CD14-positive monocyte (primary cell): Measurements from ENCODE around the gene ARMC8. TPM values are rescaled to one million over a fixed set of nuclear protein-coding genes. Genes with fewer than 3 reads are reported as not detected.

Experiments used
- DNase-seq, 3 donors: peaks; one replicate each; pipeline ENCODE4 v3.0.0-alpha.2; 2011 to 2022
- H2AFZ ChIP-seq: 2 replicates; pipeline ENCODE4 v1.6.0; 2012; ENCODE audit warnings: mild to moderate bottlenecking, low read depth, low read length, inconsistent platforms; ENCODE audit not compliant: insufficient read depth, poor library complexity, severe bottlenecking
- H3K27ac ChIP-seq, 2 donors: 1 replicate in 1 of 2; 2 replicates in 1 of 2; pipeline ENCODE4 v1.5.1; 2012 to 2013; ENCODE audit warnings: low read length in 2 of 2, control low read depth in 1 of 2, inconsistent platforms in 1 of 2, low read depth in 1 of 2, mild to moderate bottlenecking in 1 of 2
- H3K27me3 ChIP-seq, 2 donors: one replicate each; pipeline versions ENCODE4 v1.6.0 to v1.6.1; 2011 to 2013; ENCODE audit warnings: low read length in 2 of 2; ENCODE audit not compliant: control insufficient read depth in 2 of 2, insufficient read depth in 2 of 2
- H3K36me3 ChIP-seq, 2 donors: replicated peaks in 1 of 2; 1 replicate in 1 of 2; 2 replicates in 1 of 2; pipeline versions ENCODE4 v1.5.1 to v1.6.1; 2012 to 2013; ENCODE audit warnings: low read length in 2 of 2, control low read depth in 1 of 2, inconsistent platforms in 1 of 2, mild to moderate bottlenecking in 1 of 2; ENCODE audit not compliant: insufficient read depth in 2 of 2, control insufficient read depth in 1 of 2
- H3K4me1 ChIP-seq, 2 donors: 1 replicate in 1 of 2; 2 replicates in 1 of 2; pipeline versions ENCODE4 v1.5.1 to v1.6.1; 2012 to 2013; ENCODE audit warnings: low read length in 2 of 2, control low read depth in 1 of 2, inconsistent platforms in 1 of 2, mild to moderate bottlenecking in 1 of 2, moderate library complexity in 1 of 2; ENCODE audit not compliant: insufficient read depth in 2 of 2, control insufficient read depth in 1 of 2
- H3K4me2 ChIP-seq: replicated peaks from 2 replicates; pipeline ENCODE3; 2012; ENCODE audit warnings: low read length, moderate library complexity, mild to moderate bottlenecking; ENCODE audit not compliant: poor library complexity, severe bottlenecking; ENCODE audit errors: extremely low read depth
- H3K4me3 ChIP-seq, 3 experiments: fragments of 200-600 bp in 1 of 3; sonication (generic) in 1 of 3; replicated peaks in 1 of 3; 1 replicate in 2 of 3; 2 replicates in 1 of 3; pipeline ENCODE4 v1.5.1; 2011 to 2013; ENCODE audit warnings: low read length in 3 of 3, mild to moderate bottlenecking in 3 of 3, control low read depth in 2 of 3, low read depth in 2 of 3, inconsistent platforms in 1 of 3, moderate library complexity in 1 of 3
- H3K79me2 ChIP-seq: 2 replicates; pipeline ENCODE4 v1.6.0; 2012; ENCODE audit warnings: mild to moderate bottlenecking, control low read depth, inconsistent platforms, low read length, moderate library complexity; ENCODE audit not compliant: insufficient read depth
- H3K9ac ChIP-seq: 2 replicates; pipeline ENCODE4 v1.6.0; 2017; ENCODE audit warnings: low read length, mild to moderate bottlenecking; ENCODE audit not compliant: insufficient read depth, poor library complexity, severe bottlenecking
- H3K9me3 ChIP-seq, 2 donors: replicated peaks in 1 of 2; 1 replicate in 1 of 2; 2 replicates in 1 of 2; pipeline versions ENCODE4 v1.5.1 to v1.6.1; 2012 to 2013; ENCODE audit warnings: low read length in 2 of 2, control low read depth in 1 of 2; ENCODE audit not compliant: control insufficient read depth in 1 of 2, insufficient read depth in 1 of 2
- H4K20me1 ChIP-seq: 2 replicates; pipeline ENCODE4 v1.6.0; 2012; ENCODE audit warnings: mild to moderate bottlenecking, low read length, control low read depth, moderate library complexity; ENCODE audit not compliant: insufficient read depth
- H3K27ac Mint-ChIP-seq, 7 donors: one replicate each; pipeline ENCODE4 v1.8.0; 2020; ENCODE audit warnings: mild to moderate bottlenecking in 7 of 7, mixed read lengths in 7 of 7, moderate library complexity in 6 of 7, inconsistent platforms in 2 of 7
- H3K27me3 Mint-ChIP-seq, 3 donors: one replicate each; pipeline ENCODE4 v1.8.0; 2021 to 2022; ENCODE audit warnings: low read depth in 3 of 3, mild to moderate bottlenecking in 3 of 3, mixed read lengths in 3 of 3, moderate library complexity in 3 of 3, inconsistent platforms in 1 of 3
- H3K36me3 Mint-ChIP-seq, 2 donors: one replicate each; pipeline ENCODE4 v1.8.0; 2020; ENCODE audit warnings: mixed read lengths in 2 of 2, inconsistent platforms in 1 of 2, mild to moderate bottlenecking in 1 of 2
- H3K4me1 Mint-ChIP-seq: one replicate; pipeline ENCODE4 v1.8.0; 2020; ENCODE audit warnings: mild to moderate bottlenecking, mixed read lengths
- H3K4me3 Mint-ChIP-seq, 2 donors: one replicate each; pipeline ENCODE4 v1.8.0; 2020; ENCODE audit warnings: mild to moderate bottlenecking in 2 of 2, mixed read lengths in 2 of 2, moderate library complexity in 1 of 2
- H3K9me3 Mint-ChIP-seq, 7 donors: one replicate each; pipeline ENCODE4 v1.8.0; 2020 to 2022; ENCODE audit warnings: mixed read lengths in 7 of 7, mild to moderate bottlenecking in 6 of 7, moderate library complexity in 6 of 7, inconsistent platforms in 2 of 7
- CTCF ChIP-seq: fragments of 200-600 bp; IDR thresholded peaks from one replicate; pipeline ENCODE4 v1.8.0; 2022; ENCODE audit warnings: antibody characterized with exemption, mild to moderate bottlenecking
- WGBS: methylation state at CpG from one replicate; pipeline ENCODE4 v1.1.5; 2013; ENCODE audit warnings: missing lambda C conversion rate; ENCODE audit not compliant: insufficient coverage; 5-methylcytosine and 5-hydroxymethylcytosine counted together
- intact Hi-C, 2 donors: fragments of 100-400 bp; cut with micrococcal nuclease; formaldehyde crosslinking; loops; one replicate each; pipeline versions ENCODE4 v1.15.0 to v1.15.1; 2023
- polyA plus RNA-seq, 3 donors: library from polyadenylated mRNA; depleted of rRNA in 1 of 3; unstranded in 2 of 3; stranded (reverse) in 1 of 3; fragments of 300-500 nt in 2 of 3; fragments of >200 nt in 1 of 3; fragmentation: Illumina TruSeq in 2 of 3; gene quantifications; 1 replicate in 2 of 3; 2 replicates in 1 of 3; pipeline ENCODE4 v1.2.3, GENCODE V29; 2012 to 2021

Gene ARMC8
- polyA plus RNA-seq, 3 donors: 34.3 to 43.9 (median 42.0) TPM

- Mint-ChIP-seq H3K4me3 (no peak overlapping the region), H3K9me3 (peaks cover 0 to 1% (median 0%) of the 10 kb centered on the region in 7 donors), H3K27ac (no peak overlapping the region), H3K27me3 (peaks cover 8 to 28% (median 25%) of the 10 kb centered on the region in 3 donors), H3K4me1 (peaks cover 22% of the 10 kb centered on the region), H3K36me3 (no peaks in the 10 kb centered on the region)
- 100% methylated on average over 1 of the region's 12 CpGs for WGBS
- H4K20me1 ChIP-seq: no peaks in the 10 kb centered on the region
- no peaks in the 10 kb centered on the region for H3K9me3 ChIP-seq
- H3K4me1 ChIP-seq: peaks cover 15 to 21% of the 10 kb centered on the region in 2 donors
- no peak for TF ChIP-seq CTCF
- no peak overlapping the region for H3K9ac ChIP-seq
- intact Hi-C loops: no loop called here
- no peak overlapping the region for H2AFZ ChIP-seq
- H3K36me3 ChIP-seq: no peaks in the 10 kb centered on the region
- DNase-seq: no peak
- no peaks in the 10 kb centered on the region for H3K79me2 ChIP-seq
- no peak overlapping the region for H3K4me3 ChIP-seq
- peaks cover 2 to 16% of the 10 kb centered on the region in 2 donors for H3K27me3 ChIP-seq
- no peak overlapping the region for H3K27ac ChIP-seq
- H3K4me2 ChIP-seq: no peak overlapping the region
Measured at GRCh38 chr3:138326866-138327595, 139.9 kb downstream of the ARMC8 start.

GRCh38 chr3:138327831-138328230 is 140.7 kb downstream of the ARMC8 start:
- Histone ChIP-seq H3K27ac (no peak overlapping the region), H3K27me3 (peaks cover 2 to 16% of the 10 kb centered on the region in 2 donors), H3K4me2 (no peak overlapping the region), H4K20me1 (no peaks in the 10 kb centered on the region), H3K4me3 (no peak overlapping the region), H3K79me2 (no peaks in the 10 kb centered on the region), H3K9ac (no peak overlapping the region), H3K9me3 (no peaks in the 10 kb centered on the region), H2AFZ (no peak overlapping the region), H3K36me3 (no peaks in the 10 kb centered on the region), H3K4me1 (peaks cover 15 to 17% of the 10 kb centered on the region in 2 donors)
- intact Hi-C loops: no loop called here
- Mint-ChIP-seq H3K9me3 (peaks cover 0 to 1% (median 0%) of the 10 kb centered on the region in 7 donors), H3K27me3 (peaks cover 10 to 32% (median 24%) of the 10 kb centered on the region in 3 donors), H3K4me3 (no peak overlapping the region), H3K36me3 (no peaks in the 10 kb centered on the region), H3K4me1 (peaks cover 17% of the 10 kb centered on the region), H3K27ac (no peak overlapping the region)
- no CpG with 5 or more reads among the region's 4 CpGs for WGBS
- no peak for TF ChIP-seq CTCF
- no peak for DNase-seq
